ENCODE measurements around the gene FAM217B.

The FAM217B gene

GRCh38 chr20:59938696-59939051, 1.5 kb upstream of the FAM217B start:
- Histone ChIP-seq H3K36me3 (replicated peaks; ENCODE audit: insufficient read depth, low read length) (peaks cover 2% of the 10 kb centered on the region), H3K4me1 (ENCODE audit: low read length) (0 out of 2 replicates have a peak, but pooled peaks cover 8% of the 10 kb centered on the region), H2AFZ (ENCODE audit: low read length) (no peak overlapping the region), H3K9ac (ENCODE audit: low read length) (no peak overlapping the region), H3K27me3 (replicated peaks; ENCODE audit: insufficient read depth, low read length) (no peaks in the 10 kb centered on the region), H3K9me3 (replicated peaks; ENCODE audit: insufficient read depth, low read length) (no peaks in the 10 kb centered on the region), H3K27ac (ENCODE audit: low read length) (no peak overlapping the region), H3K79me2 (ENCODE audit: low read length) (peaks cover 19% of the 10 kb centered on the region; the same call in 1 of the 2 replicates), H3K4me2 (ENCODE audit: low read depth, low read length) (no peak overlapping the region), H3K4me3 (ENCODE audit: low read length) (no peak overlapping the region), H4K20me1 (ENCODE audit: insufficient read depth, low read length) (no peaks in the 10 kb centered on the region), H3K9me2 (replicated peaks; ENCODE audit: insufficient read depth, low read length) (no peaks in the 10 kb centered on the region), H3F3A (ENCODE audit: insufficient read depth, low read length) (peaks cover 9% of the 10 kb centered on the region; the same call in 1 of the 2 replicates)
- no peak for DNase-seq
- TF ChIP-seq EZH2 (optimal IDR thresholded peaks at IDR 0.05; ENCODE audit: low read depth, low read length) (no peak), EZH2phosphoT487 (IDR thresholded peaks at IDR 0.05; ENCODE audit: low read length) (no peak), CTCF (IDR thresholded peaks at IDR 0.05; ENCODE audit: low read length) (no peak)

GRCh38 chr20:59939052-59939878, 924 bp upstream of the FAM217B start:
- Histone ChIP-seq H4K20me1 (ENCODE audit: insufficient read depth, low read length) (no peaks in the 10 kb centered on the region), H3K27ac (ENCODE audit: low read length) (no peak overlapping the region; the same call in 1 of the 2 replicates), H3K9me3 (replicated peaks; ENCODE audit: insufficient read depth, low read length) (no peaks in the 10 kb centered on the region), H3F3A (ENCODE audit: insufficient read depth, low read length) (peaks cover 9% of the 10 kb centered on the region; the same call in 1 of the 2 replicates), H3K79me2 (ENCODE audit: low read length) (peaks cover 19% of the 10 kb centered on the region; the same call in 1 of the 2 replicates), H3K4me3 (ENCODE audit: low read length) (peak overlapping the region; percentile 81), H3K4me2 (ENCODE audit: low read depth, low read length) (peak overlapping the region; percentile 71; the same call in 1 of the 2 replicates), H3K36me3 (replicated peaks; ENCODE audit: insufficient read depth, low read length) (peaks cover 5% of the 10 kb centered on the region), H3K9ac (ENCODE audit: low read length) (peak overlapping the region; percentile 60; the same call in 1 of the 2 replicates), H3K9me2 (replicated peaks; ENCODE audit: insufficient read depth, low read length) (no peaks in the 10 kb centered on the region), H3K4me1 (ENCODE audit: low read length) (0 out of 2 replicates have a peak, but pooled peaks cover 8% of the 10 kb centered on the region), H3K27me3 (replicated peaks; ENCODE audit: insufficient read depth, low read length) (no peaks in the 10 kb centered on the region), H2AFZ (ENCODE audit: low read length) (peak overlapping the region; percentile 96)
- no peak for DNase-seq
- no peak for TF ChIP-seq EZH2phosphoT487 (IDR thresholded peaks at IDR 0.05; ENCODE audit: low read length)
- no peak for TF ChIP-seq EZH2 (optimal IDR thresholded peaks at IDR 0.05; ENCODE audit: low read depth, low read length)
- no peak for TF ChIP-seq CTCF (IDR thresholded peaks at IDR 0.05; ENCODE audit: low read length)

GRCh38 chr20:59939879-59940128, 385 bp upstream of the FAM217B start:
- Histone ChIP-seq H3K27ac (ENCODE audit: low read length) (peak overlapping the region; percentile 44; the same call in 1 of the 2 replicates), H3K4me3 (ENCODE audit: low read length) (peak overlapping the region; percentile 81)

More at GRCh38 chr20:59939879-59940128, 385 bp upstream of the FAM217B start:
- no peaks in the 10 kb centered on the region for H4K20me1 ChIP-seq (ENCODE audit: insufficient read depth, low read length)
- H3K4me1 ChIP-seq (ENCODE audit: low read length) = 0 out of 2 replicates have a peak, but pooled peaks cover 8% of the 10 kb centered on the region
- H3K27me3 ChIP-seq (replicated peaks; ENCODE audit: insufficient read depth, low read length) = no peaks in the 10 kb centered on the region
- peaks cover 5% of the 10 kb centered on the region for H3K36me3 ChIP-seq (replicated peaks; ENCODE audit: insufficient read depth, low read length)
- peaks cover 9% of the 10 kb centered on the region; the same call in 1 of the 2 replicates for H3F3A ChIP-seq (ENCODE audit: insufficient read depth, low read length)
- no peak for TF ChIP-seq EZH2 (optimal IDR thresholded peaks at IDR 0.05; ENCODE audit: low read depth, low read length)
- TF ChIP-seq CTCF (IDR thresholded peaks at IDR 0.05; ENCODE audit: low read length) = no peak
- TF ChIP-seq EZH2phosphoT487 (IDR thresholded peaks at IDR 0.05; ENCODE audit: low read length) = no peak
- H2AFZ ChIP-seq (ENCODE audit: low read length) = peak overlapping the region; percentile 96
- no peaks in the 10 kb centered on the region for H3K9me2 ChIP-seq (replicated peaks; ENCODE audit: insufficient read depth, low read length)
- peaks cover 19% of the 10 kb centered on the region; the same call in 1 of the 2 replicates for H3K79me2 ChIP-seq (ENCODE audit: low read length)
- no peaks in the 10 kb centered on the region for H3K9me3 ChIP-seq (replicated peaks; ENCODE audit: insufficient read depth, low read length)
- peak overlapping the region; percentile 71; the same call in 1 of the 2 replicates for H3K4me2 ChIP-seq (ENCODE audit: low read depth, low read length)
- H3K9ac ChIP-seq (ENCODE audit: low read length) = peak overlapping the region; percentile 60; the same call in 1 of the 2 replicates
- DNase-seq = no peak

Data from MM.1S (cell line).